K562 (cell line): ENCODE results near the gene LY6G5B. TPM values are rescaled to one million over a fixed set of nuclear protein-coding genes. Genes with fewer than 3 reads are reported as not detected.

Experiments used
- CBFA2T3 ChIP-seq: fragments of 450-650 bp; IDR thresholded peaks from 2 replicates; pipeline ENCODE4 v1.6.1; 2017
- CHD1 ChIP-seq: fragments of 200-600 bp; sonication (generic); IDR thresholded peaks from one replicate; pipeline ENCODE4 v1.6.1; 2012; ENCODE audit warnings: mild to moderate bottlenecking, moderate library complexity, low read length, inconsistent platforms
- CTCF ChIP-seq, 3 experiments: IDR thresholded peaks in 2 of 3; conservative IDR thresholded peaks in 1 of 3; 2 replicates each; pipeline ENCODE4 v1.5.1; 2011 to 2012; ENCODE audit warnings: low read length in 3 of 3, mild to moderate bottlenecking in 3 of 3, control low read depth in 2 of 3, improper control_type of control experiment in 1 of 3, inconsistent platforms in 1 of 3, low read depth in 1 of 3, mixed read lengths in 1 of 3, moderate library complexity in 1 of 3; ENCODE audit not compliant: insufficient read depth in 2 of 3
- HDGF ChIP-seq: fragments of 450-650 bp; IDR thresholded peaks from 2 replicates; pipeline ENCODE4 v1.6.1; 2016
- MED1 ChIP-seq: sonication (generic); formaldehyde crosslinking; IDR thresholded peaks from 2 replicates; pipeline ENCODE4 v1.8.1; 2023; ENCODE audit warnings: missing genetic modification reagents, borderline replicate concordance
- MNT ChIP-seq, 2 experiments: fragments of 450-650 bp; conservative IDR thresholded peaks; 2 replicates each; pipeline ENCODE4 v1.6.1; 2017; ENCODE audit warnings: mild to moderate bottlenecking in 2 of 2, moderate library complexity in 2 of 2
- MTA3 ChIP-seq: fragments of 450-650 bp; formaldehyde crosslinking; IDR thresholded peaks from 2 replicates; pipeline ENCODE4 v1.6.1; 2017; ENCODE audit warnings: mild to moderate bottlenecking, borderline replicate concordance
- MXD1 ChIP-seq: fragments of 250-450 bp; sonication (Bioruptor Pico); IDR thresholded peaks from 2 replicates; pipeline ENCODE4 v1.8.0; 2021; ENCODE audit warnings: borderline replicate concordance, mild to moderate bottlenecking, moderate library complexity; ENCODE audit not compliant: poor library complexity, severe bottlenecking
- POLR2AphosphoS5 ChIP-seq: IDR thresholded peaks from 2 replicates; pipeline ENCODE4 v1.6.1; 2011; ENCODE audit warnings: mild to moderate bottlenecking, low read depth, low read length, moderate library complexity; ENCODE audit not compliant: control insufficient read depth, insufficient read depth
- POLR2G ChIP-seq: fragments of 200-400 bp; formaldehyde crosslinking; IDR thresholded peaks from 2 replicates; pipeline ENCODE4 v1.6.1; 2017; ENCODE audit warnings: low read depth, mild to moderate bottlenecking, antibody characterized with exemption, low read length, moderate library complexity
- RBFOX2 ChIP-seq: fragments of 200-400 bp; formaldehyde crosslinking; IDR thresholded peaks from 2 replicates; pipeline ENCODE4 v1.6.1; 2017; ENCODE audit warnings: low read depth, mild to moderate bottlenecking, low read length, moderate library complexity
- RBM25 ChIP-seq: fragments of 200-400 bp; formaldehyde crosslinking; IDR thresholded peaks from 2 replicates; pipeline ENCODE4 v1.6.1; 2018; ENCODE audit warnings: low read length, low read depth, moderate library complexity; ENCODE audit not compliant: severe bottlenecking
- SMAD4 ChIP-seq: fragments of 250-450 bp; sonication (Bioruptor Pico); conservative IDR thresholded peaks from 2 replicates; pipeline ENCODE4 v1.8.0; 2021; ENCODE audit warnings: inconsistent platforms, mild to moderate bottlenecking, moderate library complexity
- SMC3 ChIP-seq: conservative IDR thresholded peaks from 2 replicates; pipeline ENCODE4 v1.6.1; 2011; ENCODE audit warnings: low read depth, low read length, improper control_type of control experiment; ENCODE audit not compliant: insufficient read depth
- SP2 ChIP-seq: IDR thresholded peaks from 2 replicates; pipeline ENCODE4 v1.6.1; 2011; ENCODE audit warnings: mild to moderate bottlenecking, low read depth, low read length, moderate library complexity; ENCODE audit not compliant: poor library complexity, severe bottlenecking; ENCODE audit errors: extremely low read depth
- TAF15 ChIP-seq: fragments of 200-400 bp; formaldehyde crosslinking; IDR thresholded peaks from 2 replicates; pipeline ENCODE4 v1.6.1; 2017; ENCODE audit warnings: mild to moderate bottlenecking, low read depth, low read length, moderate library complexity
- YBX1 ChIP-seq: fragments of 450-650 bp; IDR thresholded peaks from 2 replicates; pipeline ENCODE4 v1.7.1; 2016; ENCODE audit warnings: mild to moderate bottlenecking
- ZBTB26 ChIP-seq: fragments of 450-650 bp; formaldehyde crosslinking; IDR thresholded peaks from 2 replicates; pipeline ENCODE4 v1.4.0; 2022; ENCODE audit warnings: missing genetic modification characterization
- ZNF143 ChIP-seq: sonication (generic); formaldehyde crosslinking; IDR thresholded peaks from 2 replicates; pipeline ENCODE4 v1.9.0; 2022; ENCODE audit warnings: mild to moderate bottlenecking, missing genetic modification reagents
- polyA plus RNA-seq, 8 experiments: library from polyadenylated mRNA; depleted of rRNA in 4 of 8; stranded (reverse) in 5 of 8; unstranded in 3 of 8; fragments of >200 nt; fragmentation: Nextera tagmentation in 2 of 8; fragmentation: Illumina TruSeq in 1 of 8; extraction: Ambion mirVana in 2 of 8; extraction: Trizol in 1 of 8; gene quantifications; 2 replicates each; pipeline versions ENCODE4 v1.2.1 to v1.2.3, GENCODE V29; 2011 to 2014; ENCODE audit warnings: inconsistent platforms in 1 of 8, missing spikeins in 1 of 8
- total RNA-seq, 7 experiments: library from RNA; depleted of rRNA in 6 of 7; stranded (reverse); fragments of >200 nt in 6 of 7; fragmentation: Illumina TruSeq in 2 of 7; extraction: Trizol in 2 of 7; gene quantifications; 2 replicates each; pipeline versions ENCODE4 v1.2.1 to v1.2.3, GENCODE V29; 2011 to 2021; ENCODE audit warnings: low replicate concordance in 1 of 7

Gene LY6G5B
- total and polyA plus RNA-seq, 9 of the 15 experiments (the other 6 are each of a cell fraction or from before 2014, with no cell fraction given) = 6.0 to 27.0 (median 7.5) TPM

GRCh38 chr6:31627690-31628287 lies 42.0 kb upstream of the LY6G5B start (continued):
- TF ChIP-seq ZBTB26 (CRISPR knock-in tag) = no peak
- TF ChIP-seq POLR2G = peak; percentile 71
- TF ChIP-seq MTA3 = no peak
- TF ChIP-seq YBX1 = no peak
- no peak for TF ChIP-seq HDGF
- no peak for TF ChIP-seq CHD1
- no peak for TF ChIP-seq ZNF143
- TF ChIP-seq CTCF (IDR thresholded peaks at IDR 0.05 in 2 of 3, conservative IDR thresholded peaks at IDR 0.05 in 1 of 3; ENCODE audit: insufficient read depth in 2 of 3, low read depth in 1 of 3, low read length in 3 of 3) = no peak
- TF ChIP-seq TAF15 = no peak
- no peak for TF ChIP-seq CBFA2T3
- no peak for TF ChIP-seq MED1 (CRISPR knock-in tag)
- TF ChIP-seq POLR2AphosphoS5 = peak; percentile 35; the same call in 1 of the 2 replicates
- no peak for TF ChIP-seq SMC3
- TF ChIP-seq MNT (conservative IDR thresholded peaks at IDR 0.05) = no peak
- no peak for TF ChIP-seq MXD1
- TF ChIP-seq RBM25 = no peak
- peak; percentile 75 for TF ChIP-seq RBFOX2
- TF ChIP-seq SMAD4 (CRISPR knock-in tag) = no peak
- no peak for TF ChIP-seq SP2
